HCT116 (cell line): ENCODE results near the gene NCAPH2. TPM values are rescaled to one million over a fixed set of nuclear protein-coding genes. Genes with fewer than 3 reads are reported as not detected.
A peak's percentile ranks its signal among the peaks of the same experiment; 100 is the strongest.

Experiments
- ATAC-seq: fragments of 200-7000 bp; cut with Tn5 transposase; 2 replicates; pipeline ENCODE4 v1.9.1; 2020; ENCODE audit warnings: mild to moderate bottlenecking, moderate library complexity
- BruUV-seq: library from RNA; stranded (reverse); fragments of 400-500 nt; replicated peaks from 2 replicates; lab custom pipeline; 2021; lab: Mats Ljungman, UMichigan
- CTCF ChIA-PET: fragments of 300-600 bp; sonication (Branson Sonifier 250); formaldehyde crosslinking; loops from one replicate; lab custom pipeline; 2021; ENCODE audit warnings: antibody characterized with exemption; lab: Charles Lee
- POLR2A ChIA-PET: fragments of 300-600, 350-600 bp; sonication (Branson Sonifier 250); formaldehyde crosslinking; loops from one replicate; lab custom pipeline; 2021; ENCODE audit warnings: antibody characterized with exemption; lab: Charles Lee
- RAD21 ChIA-PET, 2 experiments: fragments of 300-600 bp; sonication (Branson Sonifier 250); formaldehyde crosslinking; loops; one replicate each; lab custom pipeline; 2023; ENCODE audit warnings: low total read pairs in 2 of 2; ENCODE audit not compliant: uncharacterized antibody in 2 of 2, unreplicated experiment in 2 of 2, low non-redundant PET in 1 of 2; lab: Charles Lee
- DNase-seq: peaks from one replicate; pipeline ENCODE4 v3.0.0-alpha.2; 2010; ENCODE audit warnings: low read depth, low spot score
- H2AFZ ChIP-seq: fragments of 200-600 bp; shearing (Covaris generic), sonication (generic); 2 replicates; pipeline ENCODE4 v1.6.1; 2017; ENCODE audit warnings: low read depth, mixed run types, mixed read lengths, antibody characterized with exemption, low read length; ENCODE audit not compliant: poor library complexity, severe bottlenecking
- H3K27ac ChIP-seq: 2 replicates; pipeline ENCODE4 v1.5.1; 2012; ENCODE audit warnings: low read depth, low read length
- H3K27me3 ChIP-seq: fragments of 200-600 bp; sonication (generic); 2 replicates; pipeline ENCODE4 v1.6.1; 2016; ENCODE audit warnings: mixed run types, low read length, mixed read lengths; ENCODE audit not compliant: insufficient read depth
- H3K36me3 ChIP-seq, 2 experiments: fragments of 200-500 bp in 1 of 2; fragments of 200-600 bp in 1 of 2; sonication (Bioruptor generic) in 1 of 2; sonication (generic) in 1 of 2; 2 replicates each; pipeline versions ENCODE4 v1.5.1 to v1.6.1; 2014 to 2016; ENCODE audit warnings: low read length in 2 of 2, inconsistent platforms in 1 of 2, mixed read lengths in 1 of 2, mixed run types in 1 of 2; ENCODE audit not compliant: insufficient read depth in 2 of 2, control insufficient read depth in 1 of 2
- H3K4me1 ChIP-seq, 2 experiments: fragments of 200-600 bp in 1 of 2; sonication (generic) in 1 of 2; 2 replicates each; pipeline versions ENCODE4 v1.5.1 to v1.6.1; 2012 to 2017; ENCODE audit warnings: low read length in 2 of 2, inconsistent platforms in 1 of 2, mild to moderate bottlenecking in 1 of 2, mixed read lengths in 1 of 2, mixed run types in 1 of 2, moderate library complexity in 1 of 2; ENCODE audit not compliant: insufficient read depth in 2 of 2, control insufficient read depth in 1 of 2
- H3K4me2 ChIP-seq: fragments of 200-600 bp; sonication (generic); 2 replicates; pipeline ENCODE4 v1.6.1; 2017; ENCODE audit warnings: mixed run types, low read length, mixed read lengths
- H3K4me3 ChIP-seq, 2 experiments: fragments of 200-600 bp in 1 of 2; sonication (generic) in 1 of 2; replicated peaks in 1 of 2; 2 replicates each; pipeline ENCODE4 v1.5.1; 2011 to 2016; ENCODE audit warnings: low read length in 2 of 2, control low read depth in 1 of 2, low read depth in 1 of 2, mild to moderate bottlenecking in 1 of 2, mixed read lengths in 1 of 2, mixed run types in 1 of 2
- H3K79me2 ChIP-seq: fragments of 200-600 bp; sonication (generic); 2 replicates; pipeline ENCODE4 v1.6.1; 2017; ENCODE audit warnings: mild to moderate bottlenecking, mixed run types, low read length, moderate library complexity, mixed read lengths; ENCODE audit not compliant: insufficient read depth
- H3K9ac ChIP-seq: fragments of 200-600 bp; sonication (generic); 2 replicates; pipeline ENCODE4 v1.6.1; 2016; ENCODE audit warnings: low read length, mixed read lengths
- H3K9me2 ChIP-seq: fragments of 200-600 bp; sonication (generic), shearing (Covaris generic); 2 replicates; pipeline ENCODE4 v1.6.1; 2017; ENCODE audit warnings: mixed run types, mild to moderate bottlenecking, moderate library complexity; ENCODE audit not compliant: insufficient read depth
- H3K9me3 ChIP-seq, 2 experiments: fragments of 200-500 bp in 1 of 2; fragments of 200-600 bp in 1 of 2; sonication (Bioruptor generic) in 1 of 2; sonication (generic) in 1 of 2; 2 replicates each; pipeline ENCODE4 v1.6.1; 2014 to 2017; ENCODE audit warnings: low read length in 2 of 2, mixed read lengths in 2 of 2, inconsistent platforms in 1 of 2, low read depth in 1 of 2, mild to moderate bottlenecking in 1 of 2, mixed run types in 1 of 2, moderate library complexity in 1 of 2; ENCODE audit not compliant: control insufficient read depth in 1 of 2, insufficient read depth in 1 of 2
- H4K20me1 ChIP-seq: fragments of 200-600 bp; sonication (generic), shearing (Covaris generic); 2 replicates; pipeline ENCODE4 v1.6.1; 2017; ENCODE audit warnings: mixed run types, mild to moderate bottlenecking, moderate library complexity; ENCODE audit not compliant: insufficient read depth
- JUND ChIP-seq: IDR thresholded peaks from 2 replicates; pipeline ENCODE4 v1.6.1; 2012
- REST ChIP-seq: IDR thresholded peaks from 2 replicates; pipeline ENCODE4 v1.6.1; 2012; ENCODE audit warnings: low read depth
- TCF7L2 ChIP-seq: IDR thresholded peaks from 2 replicates; pipeline ENCODE4 v1.7.0; 2011; ENCODE audit warnings: borderline replicate concordance, inconsistent platforms; ENCODE audit not compliant: insufficient read depth, insufficient read length; ENCODE audit errors: extremely low read depth
- ZNF274 ChIP-seq: fragments of 200-500 bp; sonication (Bioruptor generic); IDR thresholded peaks from 2 replicates; pipeline ENCODE4 v1.6.1; 2014; ENCODE audit warnings: mild to moderate bottlenecking, low read depth, low read length, inconsistent platforms
- intact Hi-C: fragments of 100-400 bp; cut with micrococcal nuclease; formaldehyde crosslinking; loops from 2 replicates; pipeline ENCODE4 v1.10.0; 2022
- total RNA-seq: library from RNA; stranded (reverse); gene quantifications from one replicate; pipeline ENCODE4 v1.2.1, GENCODE V29; 2021; ENCODE audit not compliant: unreplicated experiment

NCAPH2 gene
- total RNA-seq, 1 experiment from 2014 or later: 99.1 TPM

GRCh38 chr22:50505776-50506610, 2.0 kb upstream of the NCAPH2 start:
- CTCF ChIA-PET: no interaction called here
- no TSS peak for BruUV-seq
- Histone ChIP-seq H3K9me3 (no peaks in the 10 kb centered on the region), H4K20me1 (no peaks in the 10 kb centered on the region), H3K27ac (peak overlapping the region; percentile 18; the same call in 1 of the 2 replicates), H3K79me2 (peaks cover 44% of the 10 kb centered on the region), H2AFZ (no peak overlapping the region), H3K9me2 (no peaks in the 10 kb centered on the region), H3K36me3 (peaks cover 0 to 8% of the 10 kb centered on the region in 2 experiments; a peak in 1 of 4 replicates), H3K4me2 (peak overlapping the region; percentile 93), H3K27me3 (no peaks in the 10 kb centered on the region), H3K4me3 (peak overlapping the region; percentile 67 to 99), H3K9ac (peak overlapping the region; percentile 94; the same call in 1 of the 2 replicates), H3K4me1 (peaks cover 10 to 17% of the 10 kb centered on the region in 2 experiments)
- TF ChIP-seq TCF7L2 (no peak), ZNF274 (no peak), REST (no peak), JUND (no peak)
- RAD21 ChIA-PET: no interaction called here
- POLR2A ChIA-PET: no interaction called here
- intact Hi-C loops: no loop called here
- ATAC-seq: no peak
- DNase-seq: no peak
